Lung (tissue), 12 donors: Measurements from ENCODE around the gene SLAIN2. TPM values are rescaled to one million over a fixed set of nuclear protein-coding genes. Genes with fewer than 3 reads are reported as not detected.
A peak's percentile ranks its signal among the peaks of the same experiment; 100 is the strongest.

Source experiments
- ATAC-seq: fragments of 200-7000 bp; cut with Tn5 transposase; one replicate; pipeline ENCODE4 v1.9.1; 2020; ENCODE audit warnings: moderate number of reproducible peaks; ENCODE audit not compliant: insufficient read depth, low FRiP score
- DNase-seq, 3 donors: peaks; one replicate each; pipeline ENCODE4 v3.0.0-alpha.2; 2013 to 2017
- H3K27ac ChIP-seq, 2 donors: one replicate each; pipeline ENCODE4 v1.5.1; 2013; ENCODE audit warnings: mild to moderate bottlenecking in 2 of 2, moderate library complexity in 2 of 2, control low read depth in 1 of 2, inconsistent platforms in 1 of 2, low read depth in 1 of 2, low read length in 1 of 2
- H3K27me3 ChIP-seq, 3 donors: one replicate each; pipeline ENCODE4 v1.5.1; 2013; ENCODE audit warnings: low read length in 2 of 3; ENCODE audit not compliant: control insufficient read depth in 3 of 3, insufficient read depth in 3 of 3
- H3K36me3 ChIP-seq, 4 donors: one replicate each; pipeline ENCODE4 v1.5.1; 2013; ENCODE audit warnings: low read length in 4 of 4, mild to moderate bottlenecking in 1 of 4, moderate library complexity in 1 of 4; ENCODE audit not compliant: control insufficient read depth in 4 of 4, insufficient read depth in 4 of 4
- H3K4me1 ChIP-seq, 5 donors: one replicate each; pipeline ENCODE4 v1.5.1; 2013; ENCODE audit warnings: low read length in 5 of 5, mild to moderate bottlenecking in 2 of 5, moderate library complexity in 1 of 5; ENCODE audit not compliant: control insufficient read depth in 5 of 5, insufficient read depth in 5 of 5
- H3K4me3 ChIP-seq: one replicate; pipeline ENCODE4 v1.5.1; 2013; ENCODE audit warnings: mild to moderate bottlenecking, control low read depth, moderate library complexity
- H3K9ac ChIP-seq, 2 donors: one replicate each; pipeline ENCODE4 v1.5.1; 2013; ENCODE audit warnings: low read length in 2 of 2, control low read depth in 1 of 2; ENCODE audit not compliant: insufficient read depth in 1 of 2
- H3K9me3 ChIP-seq, 4 donors: one replicate each; pipeline ENCODE4 v1.5.1; 2013; ENCODE audit warnings: low read length in 3 of 4, mild to moderate bottlenecking in 1 of 4, moderate library complexity in 1 of 4; ENCODE audit not compliant: control insufficient read depth in 4 of 4, insufficient read depth in 3 of 4
- CTCF ChIP-seq: IDR thresholded peaks from 2 replicates; pipeline ENCODE4 v1.5.1; 2012; ENCODE audit warnings: mild to moderate bottlenecking; ENCODE audit errors: control extremely low read depth, extremely low read depth
- WGBS, 2 donors: extraction: QIAGEN DNeasy Blood & Tissue Kit; methylation state at CpG; one replicate each; pipeline ENCODE4 v1.1.7; 2013; 5-methylcytosine and 5-hydroxymethylcytosine counted together
- polyA plus RNA-seq, 2 donors: library from polyadenylated mRNA; stranded (reverse); fragments of 200-250 nt; gene quantifications; one replicate each; pipeline ENCODE4 v1.2.1, GENCODE V29; 2013
- total RNA-seq, 2 donors: library from RNA; depleted of rRNA in 1 of 2; stranded (reverse); fragments of >200 nt in 1 of 2; gene quantifications; one replicate each; pipeline ENCODE4 v1.2.1, GENCODE V29; 2014 to 2021
- donor health status: control.
- donor health status: control.
- donor health status: Bipolar disorder and iron deficiency.
- donor health status: healthy.
- donor health status: DM: yes; HTN: yes; CAD: no.

SLAIN2 gene
- total and polyA plus RNA-seq, 4 donors = 17.8 to 62.8 (median 42.0) TPM

- ATAC-seq = no peak
- H3K27me3 ChIP-seq = no peaks in the 10 kb centered on the region
- no peak overlapping the region for H3K27ac ChIP-seq
- H3K9me3 ChIP-seq = no peaks in the 10 kb centered on the region
- WGBS, 2 donors = 45 to 51% methylated on average over 7 of the region's 7 CpGs
- peak; percentile 61 for TF ChIP-seq CTCF
- H3K4me3 ChIP-seq = no peak overlapping the region
- no peaks in the 10 kb centered on the region for H3K36me3 ChIP-seq
- no peaks in the 10 kb centered on the region for H3K4me1 ChIP-seq
- DNase-seq = peak; percentile 16 to 69 (median 56)
- no peak overlapping the region for H3K9ac ChIP-seq
These were observed 25.4 kb upstream of the SLAIN2 start for GRCh38 chr4:48315728-48316630.

GRCh38 chr4:48321312-48321711, 20.0 kb upstream of the SLAIN2 start:
- 76 to 77% methylated on average over 2 of the region's 2 CpGs for WGBS, 2 donors
- Histone ChIP-seq H3K9me3 (no peaks in the 10 kb centered on the region), H3K4me1 (no peaks in the 10 kb centered on the region), H3K4me3 (no peak overlapping the region), H3K36me3 (no peaks in the 10 kb centered on the region), H3K27me3 (no peaks in the 10 kb centered on the region), H3K9ac (no peak overlapping the region), H3K27ac (no peak overlapping the region)
- ATAC-seq = no peak
- no peak for TF ChIP-seq CTCF
- DNase-seq = no peak

GRCh38 chr4:48322063-48322462, 19.3 kb upstream of the SLAIN2 start:
- Histone ChIP-seq H3K27me3 (no peaks in the 10 kb centered on the region), H3K4me3 (no peak overlapping the region), H3K4me1 (no peaks in the 10 kb centered on the region), H3K36me3 (no peaks in the 10 kb centered on the region), H3K27ac (no peak overlapping the region), H3K9ac (no peak overlapping the region), H3K9me3 (no peaks in the 10 kb centered on the region)
- 95 to 99% methylated on average over 2 of the region's 2 CpGs for WGBS, 2 donors
- DNase-seq (no peak), ATAC-seq (no peak)
- no peak for TF ChIP-seq CTCF

GRCh38 chr4:48324281-48324680, 17.0 kb upstream of the SLAIN2 start:
- Histone ChIP-seq H3K36me3 (no peaks in the 10 kb centered on the region), H3K9me3 (no peaks in the 10 kb centered on the region), H3K9ac (no peak overlapping the region), H3K4me1 (no peaks in the 10 kb centered on the region), H3K4me3 (no peak overlapping the region), H3K27ac (no peak overlapping the region), H3K27me3 (no peaks in the 10 kb centered on the region)
- WGBS, 2 donors = 64 to 90% methylated on average over 2 of the region's 2 CpGs
- no peak for TF ChIP-seq CTCF
- ATAC-seq (no peak), DNase-seq (no peak)
